Esophagus mucosa (tissue), 1 donor: ENCODE data around the gene FXR2. TPM values are rescaled to one million over a fixed set of nuclear protein-coding genes. Genes with fewer than 3 reads are reported as not detected.

Experiments used
- ATAC-seq: fragments of 200-7000 bp; cut with Tn5 transposase; one replicate; pipeline ENCODE4 v1.9.1; 2020
- total RNA-seq: library from RNA; stranded (reverse); gene quantifications from one replicate; pipeline ENCODE4 v1.2.4, GENCODE V29; 2023
- donor health status: DM: yes; HTN: yes; CAD: no.

FXR2 gene
- total RNA-seq, 1 donor from 2014 or later, result 17.0 TPM

- ATAC-seq, result no peak
Observed at GRCh38 chr17:7544911-7545310, 69.8 kb downstream of the FXR2 start.

Other genes with a start within 250 kb of the FXR2 start
- 6.1 TPM for gene TNK1, start 233.8 kb downstream of the FXR2 start, total RNA-seq
- 23.1 TPM for gene PLSCR3, start 220.4 kb downstream of the FXR2 start, total RNA-seq
- gene TMEM256, start 210.8 kb downstream of the FXR2 start, total RNA-seq, result 92.8 TPM
- 3.0 TPM for gene NLGN2, start 207.1 kb downstream of the FXR2 start, total RNA-seq
- gene SPEM1, start 194.6 kb downstream of the FXR2 start, total RNA-seq, result not detected
- gene SPEM2, start 189.3 kb downstream of the FXR2 start, total RNA-seq, result not detected
- not detected for gene SPEM3, start 186.0 kb downstream of the FXR2 start, total RNA-seq
- gene TMEM102, start 179.5 kb downstream of the FXR2 start, total RNA-seq, result 8.2 TPM
- 8.6 TPM for gene FGF11, start 175.4 kb downstream of the FXR2 start, total RNA-seq
- gene CHRNB1, start 169.8 kb downstream of the FXR2 start, total RNA-seq, result 4.9 TPM
- gene ZBTB4, start 135.3 kb downstream of the FXR2 start, total RNA-seq, result 21.0 TPM
- not detected for gene SLC35G6, start 133.5 kb downstream of the FXR2 start, total RNA-seq
- gene POLR2A, start 130.5 kb downstream of the FXR2 start, total RNA-seq, result 116 TPM
- gene TNFSF12, start 65.8 kb downstream of the FXR2 start, total RNA-seq, result 2.7 TPM
- 6.4 TPM for gene TNFSF13, start 56.1 kb downstream of the FXR2 start, total RNA-seq
- gene SENP3, start 53.0 kb downstream of the FXR2 start, total RNA-seq, result 34.5 TPM
- gene CD68, start 35.3 kb downstream of the FXR2 start, total RNA-seq, result 61.3 TPM
- gene MPDU1, start 31.0 kb downstream of the FXR2 start, total RNA-seq, result 36.7 TPM
- 74.0 TPM for gene SOX15, start 24.8 kb downstream of the FXR2 start, total RNA-seq
- gene SAT2, start 12.9 kb upstream of the FXR2 start, total RNA-seq, result 35.7 TPM
- 0.48 TPM for gene SHBG, start 15.2 kb upstream of the FXR2 start, total RNA-seq
- 0.36 TPM for gene ATP1B2, start 36.0 kb upstream of the FXR2 start, total RNA-seq
- 74.1 TPM for gene TP53, start 72.6 kb upstream of the FXR2 start, total RNA-seq
- 8.5 TPM for gene WRAP53, start 73.6 kb upstream of the FXR2 start, total RNA-seq
- gene EFNB3, start 90.3 kb upstream of the FXR2 start, total RNA-seq, result 1.6 TPM
- gene DNAH2, start 102.8 kb upstream of the FXR2 start, total RNA-seq, result 0.04 TPM
- 16.7 TPM for gene KDM6B, start 219.3 kb upstream of the FXR2 start, total RNA-seq
- 1.7 TPM for gene TMEM88, start 240.2 kb upstream of the FXR2 start, total RNA-seq
- 93.3 TPM for gene NAA38, start 242.7 kb upstream of the FXR2 start, total RNA-seq
- gene CYB5D1, start 243.1 kb upstream of the FXR2 start, total RNA-seq, result 7.6 TPM